NCI-H82 (cell line): ENCODE data around the gene ARFGAP1.

Experiments used
- DNase-seq: peaks from one replicate; lab custom pipeline; 2025; lab: John Stamatoyannopoulos, UW

Gene ARFGAP1

GRCh38 chr20:63272105-63273058 lies at the start of gene ARFGAP1:
TSS of gene ARFGAP1 (plus strand) at chr20:63272813. CDS start at chr20:63275581, 2,768 bp downstream.
- peak; percentile 94 for DNase-seq

GRCh38 chr20:63223121-63223825 lies 49.3 kb upstream of the ARFGAP1 start:
- DNase-seq, result peak; percentile 65

GRCh38 chr20:63223826-63224207 lies 48.8 kb upstream of the ARFGAP1 start:
- DNase-seq, result no peak

GRCh38 chr20:63224412-63225081 lies 48.1 kb upstream of the ARFGAP1 start:
- DNase-seq, result peak; percentile 42

- no peak for DNase-seq
Measured at GRCh38 chr20:63225082-63225454, 47.5 kb upstream of the ARFGAP1 start.

- no peak for DNase-seq
Measured at GRCh38 chr20:63226042-63226943, 46.3 kb upstream of the ARFGAP1 start.

- no peak for DNase-seq
Measured at GRCh38 chr20:63227260-63227659, 45.4 kb upstream of the ARFGAP1 start.

GRCh38 chr20:63228806-63229205 lies 43.8 kb upstream of the ARFGAP1 start:
- peak; percentile 37 for DNase-seq

- peak; percentile 59 for DNase-seq
Measured at GRCh38 chr20:63230800-63231268, 41.8 kb upstream of the ARFGAP1 start.

GRCh38 chr20:63232235-63233060 lies 40.2 kb upstream of the ARFGAP1 start:
- DNase-seq, result no peak

GRCh38 chr20:63233061-63233344 lies 39.6 kb upstream of the ARFGAP1 start:
- DNase-seq, result no peak

- DNase-seq, result no peak
Measured at GRCh38 chr20:63233924-63234323, 38.7 kb upstream of the ARFGAP1 start.

- peak; percentile 45 for DNase-seq
Measured at GRCh38 chr20:63234693-63235398, 37.8 kb upstream of the ARFGAP1 start.

- DNase-seq, result no peak
Measured at GRCh38 chr20:63235399-63235983, 37.1 kb upstream of the ARFGAP1 start, which contains the start of gene BIRC7. TSS of gene BIRC7 (plus strand) at chr20:63235905. CDS start at chr20:63236097, 192 bp downstream.

GRCh38 chr20:63236116-63236837 lies 36.3 kb upstream of the ARFGAP1 start:
- DNase-seq, result no peak

GRCh38 chr20:63238031-63238430 lies 34.6 kb upstream of the ARFGAP1 start:
- DNase-seq, result no peak

- DNase-seq, result peak; percentile 28
Measured at GRCh38 chr20:63238514-63239125, 34.0 kb upstream of the ARFGAP1 start.

- DNase-seq, result no peak
Measured at GRCh38 chr20:63239431-63239830, 33.2 kb upstream of the ARFGAP1 start.
